Umbilical cord (tissue), 2 donors: ENCODE measurements around the gene CACNA1E. TPM values are rescaled to one million over a fixed set of nuclear protein-coding genes. Genes with fewer than 3 reads are reported as not detected.
"Not testable (repeated sequence)": the region's sequence is repeated elsewhere in the genome, so short reads cannot be mapped to it uniquely, and the experiment has no call there.

Experiments used
- DNase-seq: peaks from one replicate; pipeline ENCODE4 v3.0.0-alpha.2; 2015; ENCODE audit warnings: low spot score
- total RNA-seq: library from RNA; depleted of rRNA; stranded (reverse); fragments of >200 nt; gene quantifications from one replicate; pipeline ENCODE4 v1.2.3, GENCODE V29; 2014; ENCODE audit warnings: low replicate concordance; ENCODE audit not compliant: insufficient read depth

CACNA1E gene
- total RNA-seq, 1 donor from 2014 or later, result 2.2 TPM

DNA sequence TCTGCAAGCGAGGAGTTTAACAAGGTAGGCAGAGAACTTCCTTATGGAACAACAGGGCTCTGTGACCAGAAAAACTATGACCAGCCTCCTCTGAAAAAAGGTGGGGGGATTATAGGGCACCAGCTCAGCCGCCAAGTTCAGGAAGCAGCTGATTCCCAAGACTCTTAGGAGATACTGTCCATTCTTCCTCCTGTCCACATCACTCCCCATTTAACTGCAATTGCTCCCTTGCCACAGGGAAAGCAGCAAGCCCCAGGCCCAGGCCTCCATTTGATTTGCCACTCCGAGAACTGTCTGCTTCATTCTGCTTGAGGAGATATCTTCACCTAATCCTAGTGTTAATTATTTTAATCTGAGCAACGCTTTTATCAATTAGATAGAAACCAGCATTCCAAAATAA, 323.9 kb downstream of the CACNA1E start:
- DNase-seq, result no peak

DNA sequence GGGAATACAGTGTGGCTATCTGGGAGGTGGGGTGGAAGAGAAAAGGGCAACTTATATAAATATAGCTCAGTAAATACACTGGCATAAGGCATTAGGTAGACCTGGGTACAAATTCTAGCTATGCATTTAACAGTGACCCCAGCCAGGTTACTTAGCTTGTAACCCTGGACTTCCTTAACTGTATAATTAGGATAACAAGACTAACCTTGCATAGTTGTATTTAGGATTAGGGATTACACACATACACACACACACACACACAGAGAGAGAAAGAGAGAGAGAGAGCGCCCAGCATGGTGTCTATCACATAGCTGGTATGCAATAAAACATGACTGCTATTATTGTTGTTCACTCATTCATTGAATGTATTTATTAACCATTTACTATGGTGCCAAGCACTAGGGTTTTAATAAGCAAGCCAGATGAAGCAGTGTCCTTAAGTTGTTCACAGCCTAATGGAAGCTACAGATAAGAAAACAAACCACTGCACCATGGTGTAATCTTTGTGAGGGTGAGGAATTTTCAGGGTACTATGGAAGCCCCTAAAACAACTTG, 326.8 kb downstream of the CACNA1E start:
- no peak for DNase-seq

DNA sequence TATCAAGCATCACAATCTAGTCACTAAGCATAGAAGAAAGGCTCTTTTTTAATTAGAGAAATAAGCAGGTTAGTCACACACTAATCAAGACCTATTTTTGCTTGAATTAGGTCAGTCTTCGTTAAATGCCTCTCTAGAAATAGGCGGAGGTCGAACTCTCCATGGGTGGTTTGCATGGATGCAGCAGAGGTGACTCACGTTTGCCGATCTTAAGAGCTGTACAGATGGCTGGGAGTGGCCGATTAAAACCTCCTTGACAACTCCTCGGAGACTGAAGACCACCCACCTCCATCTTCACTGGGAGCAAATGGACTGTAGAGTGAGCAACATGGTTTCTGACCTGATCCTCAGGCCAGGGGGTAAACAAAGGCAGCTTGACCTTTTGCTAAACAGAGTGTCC, 328.9 kb downstream of the CACNA1E start:
- DNase-seq, result no peak

DNA sequence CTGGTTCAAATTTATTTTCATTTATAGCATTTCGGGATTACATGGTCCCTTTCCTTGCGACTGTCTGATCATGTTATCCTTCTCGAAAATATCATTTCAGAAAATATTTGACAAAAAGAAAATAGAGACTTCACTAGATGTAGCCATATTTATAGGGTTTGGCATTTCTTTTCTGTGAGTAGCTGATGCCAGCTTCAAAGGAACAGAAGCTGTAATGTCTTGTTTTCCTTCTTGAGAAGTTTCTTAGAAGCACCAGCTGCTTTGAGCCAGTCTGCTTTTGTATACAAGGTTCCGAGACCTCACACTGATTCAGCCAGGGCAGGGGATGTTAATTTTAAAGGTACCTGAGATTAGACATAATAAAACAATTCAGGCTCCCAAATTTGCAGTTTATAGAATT, 329.9 kb downstream of the CACNA1E start:
- no peak for DNase-seq

DNA sequence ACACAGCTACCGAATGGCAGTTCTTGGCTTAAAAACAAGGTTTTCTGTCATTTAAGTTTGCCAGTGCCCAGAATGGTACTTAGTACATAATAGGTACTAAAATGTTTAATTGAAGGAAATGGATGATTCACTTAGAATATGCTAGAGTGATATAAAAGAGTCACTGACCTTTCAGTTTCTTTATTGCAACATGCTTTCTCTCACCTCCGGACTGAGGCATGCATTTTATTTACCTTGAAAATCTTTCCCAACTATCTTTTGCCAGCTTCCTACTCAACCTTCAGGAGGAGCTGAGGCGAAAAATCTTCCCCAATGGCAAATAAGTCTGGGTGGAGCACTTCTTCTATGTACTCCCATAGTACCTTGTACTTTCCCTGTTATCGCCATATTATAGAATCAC, 333.3 kb downstream of the CACNA1E start:
- DNase-seq, result no peak

DNA sequence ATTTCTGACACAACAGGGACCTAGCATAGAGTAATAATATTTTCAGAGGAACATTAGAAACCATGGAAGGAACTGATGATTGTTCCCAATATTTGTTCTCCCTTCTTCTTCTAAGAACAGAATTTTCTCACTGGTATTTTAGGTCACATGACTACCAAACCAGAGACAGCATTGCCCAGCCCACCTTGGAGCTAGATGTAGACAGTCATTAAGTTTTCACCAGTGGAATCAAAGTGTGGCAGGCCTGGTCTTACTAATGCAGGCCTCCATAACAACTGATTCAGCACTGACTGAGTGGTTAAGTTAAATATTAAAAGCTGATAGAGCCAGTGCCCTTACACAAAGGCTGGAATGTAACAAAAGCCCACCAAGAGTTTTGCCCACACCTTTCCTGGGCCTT, 333.8 kb downstream of the CACNA1E start:
- DNase-seq, result no peak

DNA sequence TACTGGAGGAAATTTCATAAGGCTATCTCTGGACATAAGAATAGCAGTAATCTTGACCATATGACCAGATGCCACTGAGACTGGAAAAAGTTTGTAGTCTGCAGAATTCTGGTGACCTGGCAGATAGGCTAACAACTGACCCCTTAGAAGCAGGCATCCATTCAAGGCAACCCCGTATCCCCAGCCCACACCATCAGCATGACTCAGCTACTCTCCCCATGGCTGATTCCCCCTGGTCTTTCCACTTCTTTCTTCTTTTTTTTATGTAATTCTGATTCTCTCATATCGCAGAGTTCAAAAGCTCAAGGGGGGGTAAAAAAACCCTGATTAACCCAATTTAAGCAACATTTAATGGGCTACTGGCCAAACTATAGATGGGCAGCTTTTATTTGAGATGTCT, 335.1 kb downstream of the CACNA1E start:
- no peak for DNase-seq

DNA sequence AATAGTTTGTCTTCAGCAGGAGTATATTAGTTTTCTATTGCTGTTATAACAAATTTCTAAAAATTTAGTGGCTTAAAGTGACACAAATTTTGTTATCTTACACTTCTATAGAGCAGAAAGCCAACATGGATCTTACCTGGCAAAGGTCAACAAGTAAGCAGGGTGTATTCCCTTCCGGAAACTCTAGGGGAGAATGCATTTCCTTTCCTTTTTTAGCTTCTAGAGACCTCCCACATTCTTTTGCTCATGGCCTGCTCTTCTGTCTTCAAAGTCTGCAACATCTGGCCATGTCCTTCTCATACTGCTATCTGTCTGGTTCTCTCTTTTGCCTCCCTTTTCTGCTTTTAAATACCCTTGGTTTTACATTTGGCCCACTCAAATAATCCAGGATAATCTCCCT, 335.6 kb downstream of the CACNA1E start:
- no peak for DNase-seq

DNA sequence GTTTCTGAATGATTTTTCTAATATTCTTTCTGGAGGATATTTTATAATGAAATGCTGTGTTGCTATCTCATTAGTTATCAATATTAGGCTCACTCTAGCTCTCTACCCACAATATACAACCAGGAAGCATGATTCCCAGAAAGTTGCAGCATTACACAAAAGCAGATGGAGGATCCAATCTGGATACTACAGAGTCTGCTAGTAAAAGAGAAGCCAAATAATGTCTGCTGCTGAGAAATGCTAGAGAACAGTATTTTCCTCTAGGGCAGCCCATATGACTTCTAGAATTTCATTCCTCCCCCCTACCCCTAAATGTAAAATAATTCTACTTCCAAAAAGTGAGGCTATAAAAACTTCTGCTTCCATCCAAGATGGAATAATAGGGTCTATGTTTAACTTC, 338.4 kb downstream of the CACNA1E start:
- DNase-seq, result no peak

DNA sequence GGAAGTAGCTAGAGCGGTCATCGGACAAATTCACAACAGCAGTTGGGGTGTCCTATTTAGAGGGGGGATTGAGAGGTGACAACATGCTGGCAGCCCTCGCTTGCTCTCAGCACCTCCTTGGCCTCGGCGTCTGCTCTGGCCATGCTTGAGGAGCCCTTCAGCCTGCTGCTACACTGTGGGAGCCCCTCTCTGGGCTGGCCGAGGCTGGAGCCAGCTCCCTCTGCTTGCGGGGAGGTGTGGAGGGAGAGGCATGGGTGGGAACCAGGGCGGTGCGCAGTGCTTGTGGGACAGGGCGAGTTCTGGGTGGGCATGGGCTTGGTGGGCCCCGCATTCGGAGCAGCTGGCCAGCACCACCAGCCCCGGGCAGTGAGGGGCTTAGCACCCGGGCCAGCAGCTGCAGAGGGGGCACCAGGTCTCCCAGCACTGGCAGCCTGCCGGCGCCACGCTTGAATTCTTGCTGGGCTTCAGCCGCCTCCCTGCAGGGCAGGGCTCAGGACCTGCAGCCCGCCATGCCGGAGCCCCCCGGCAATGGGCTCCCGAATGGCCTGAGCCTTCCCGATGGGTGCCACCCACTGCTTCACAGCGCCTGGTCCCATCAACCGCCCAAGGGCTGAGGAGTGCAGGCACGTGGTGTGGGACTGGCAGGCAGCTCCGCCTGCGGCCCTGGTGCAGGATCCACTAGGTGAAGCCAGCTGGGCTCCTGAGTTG, 349.0 kb downstream of the CACNA1E start:
- not testable (repeated sequence) for DNase-seq

DNA sequence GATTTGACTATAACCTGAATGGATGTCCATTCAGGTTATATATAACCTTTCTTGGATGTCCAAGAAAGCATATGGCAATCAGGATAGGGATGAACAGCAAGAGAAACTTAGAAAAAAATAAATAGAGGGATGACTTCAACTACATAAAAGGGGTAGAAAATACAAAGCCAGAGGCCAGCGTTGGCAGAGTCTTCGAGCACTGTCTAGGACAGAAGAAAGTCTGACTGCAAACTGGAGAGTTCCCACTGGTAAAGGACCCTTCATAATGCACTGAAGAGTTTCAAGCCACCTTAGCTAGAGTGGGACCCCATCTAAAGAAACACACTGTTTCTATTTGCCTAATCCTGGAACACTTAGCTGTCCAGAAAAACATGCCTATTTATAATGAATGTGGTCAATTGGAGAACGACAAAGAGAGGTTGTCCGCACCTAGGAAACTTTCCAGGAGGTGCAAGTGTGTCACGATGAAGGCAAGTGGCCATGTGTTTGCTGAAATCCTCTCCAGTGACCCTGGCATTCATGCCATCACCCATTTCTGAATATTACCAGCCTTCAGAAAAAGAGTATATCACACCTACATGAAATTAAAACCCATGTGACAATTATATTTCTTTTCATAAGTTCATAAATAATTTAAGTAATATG, 362.8 kb downstream of the CACNA1E start:
- DNase-seq, result no peak

DNA sequence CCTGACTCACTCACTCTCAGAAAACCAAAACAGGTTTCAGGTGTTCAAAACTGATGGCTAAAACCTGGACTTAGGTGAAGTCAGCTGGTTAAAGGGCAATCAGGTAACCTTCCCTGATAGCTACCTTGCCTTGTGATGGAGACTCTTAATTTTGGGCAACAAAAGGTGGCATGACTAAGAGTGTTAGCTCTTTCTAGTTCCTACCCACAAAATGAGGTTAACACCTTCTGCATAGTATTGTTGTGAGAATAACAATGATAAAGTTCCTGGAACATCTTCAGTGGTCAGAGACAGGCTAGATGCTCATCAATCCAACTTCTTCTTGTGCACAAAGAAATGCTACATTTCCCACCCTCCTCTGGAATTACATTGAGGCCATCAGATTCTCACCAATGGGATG, 363.4 kb downstream of the CACNA1E start:
- DNase-seq, result no peak

DNA sequence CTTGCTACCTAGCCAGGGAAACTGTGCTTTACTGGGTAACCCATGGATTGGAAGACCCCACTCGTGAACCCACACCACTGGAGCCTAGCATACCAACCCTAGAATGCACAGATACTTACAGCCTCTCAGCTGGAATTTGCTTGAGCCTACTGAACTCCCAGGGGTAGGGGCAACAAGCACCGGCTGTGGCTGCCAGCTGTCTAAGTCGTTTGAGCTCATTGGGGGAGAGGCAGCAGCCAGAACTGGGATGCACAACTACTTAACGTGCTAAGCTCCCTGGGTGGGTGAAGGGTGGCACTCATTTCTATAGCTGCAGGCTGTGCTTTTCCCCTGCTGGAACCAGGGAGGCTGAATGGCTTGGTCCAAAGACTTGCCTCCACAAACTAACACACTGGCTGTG, 365.8 kb downstream of the CACNA1E start:
- DNase-seq, result no peak

DNA sequence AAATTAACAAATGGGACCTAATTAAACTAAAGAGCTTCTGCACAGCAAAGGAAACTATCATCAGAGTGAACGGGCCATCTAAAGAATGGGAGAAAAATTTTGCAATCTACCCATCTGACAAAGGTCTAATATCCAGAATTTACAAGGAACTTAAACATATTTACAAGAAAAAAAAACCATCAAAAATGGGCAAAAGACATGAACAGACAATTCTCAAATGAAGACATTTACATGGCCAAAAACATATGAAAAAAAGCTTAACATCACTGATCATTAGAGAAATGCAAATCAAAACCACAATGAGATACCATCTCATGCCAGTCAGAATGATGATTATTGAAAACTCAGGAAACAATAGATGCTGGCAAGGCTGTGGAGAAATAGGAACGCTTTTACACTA, 370.9 kb downstream of the CACNA1E start:
- not testable (repeated sequence) for DNase-seq

DNA sequence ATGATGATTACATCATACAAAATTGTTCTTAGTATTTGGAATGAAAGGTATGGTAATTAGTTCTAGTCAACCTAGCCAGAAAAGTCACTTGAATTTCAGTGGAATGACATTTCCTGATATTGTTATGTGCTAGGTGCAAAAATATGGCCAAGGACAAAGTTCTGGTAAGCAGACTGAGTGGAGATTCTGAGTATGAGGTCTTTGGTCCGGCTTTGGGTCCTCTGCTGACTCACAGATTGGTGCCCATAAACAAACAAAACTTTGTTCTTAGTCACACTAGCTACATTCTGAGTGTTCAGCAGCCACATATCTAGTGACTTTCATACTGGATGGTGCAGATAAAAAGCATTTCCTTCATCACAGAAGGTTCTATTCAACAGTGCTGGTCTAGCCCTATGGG, 372.1 kb downstream of the CACNA1E start:
- no peak for DNase-seq
